CD4-positive, alpha-beta T cell treated with Interleukin-4 for 4 hours (primary cell): Measurements from ENCODE around the gene SNX8.
A peak's percentile ranks its signal among the peaks of the same experiment; 100 is the strongest.
"Not testable (repeated sequence)": the region's sequence is repeated elsewhere in the genome, so short reads cannot be mapped to it uniquely, and the experiment has no call there.

Experiments used
- DNase-seq: peaks from one replicate; pipeline ENCODE4 v3.0.0-alpha.2; 2020

Gene SNX8

DNA sequence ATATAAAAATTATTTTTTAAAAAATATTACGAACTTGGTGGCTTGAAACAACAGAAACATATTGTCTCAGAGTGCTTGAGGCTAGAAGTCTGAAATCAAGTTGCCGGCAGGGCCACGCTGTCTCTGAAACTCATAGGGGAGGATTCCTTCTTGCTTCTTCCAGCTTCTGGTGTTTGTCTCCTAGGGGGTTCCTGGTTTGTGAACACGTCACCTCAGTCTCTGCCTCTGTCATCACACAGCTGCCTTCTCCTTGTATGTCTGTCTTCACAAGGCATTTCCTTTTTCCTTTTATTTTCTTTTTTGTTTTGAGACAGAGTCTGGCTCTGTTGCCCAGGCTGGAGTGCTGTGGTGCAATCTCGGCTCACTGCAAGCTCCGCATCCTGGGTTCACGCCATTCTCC, 12.7 kb upstream of the SNX8 start:
- DNase-seq, result no peak

DNA sequence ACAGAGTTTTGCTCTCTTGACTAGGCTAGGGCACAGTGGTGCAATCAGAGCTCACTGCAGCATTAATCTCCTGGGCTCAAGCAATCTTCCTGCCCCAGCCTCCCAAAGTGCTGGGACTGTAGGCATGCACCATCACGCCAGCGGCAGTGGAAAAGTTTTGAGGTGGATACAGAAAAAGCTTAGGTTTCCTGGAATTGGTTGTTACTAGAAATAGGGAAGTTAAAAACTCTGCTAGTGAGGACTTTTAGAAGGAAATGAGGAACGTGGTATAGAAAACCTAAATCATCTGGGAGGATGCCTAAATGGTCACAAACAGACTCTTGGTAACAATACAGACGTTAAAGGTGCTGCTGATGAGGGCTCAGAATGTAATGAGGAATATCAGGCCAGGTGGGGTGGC, 10.9 kb upstream of the SNX8 start:
- no peak for DNase-seq

DNA sequence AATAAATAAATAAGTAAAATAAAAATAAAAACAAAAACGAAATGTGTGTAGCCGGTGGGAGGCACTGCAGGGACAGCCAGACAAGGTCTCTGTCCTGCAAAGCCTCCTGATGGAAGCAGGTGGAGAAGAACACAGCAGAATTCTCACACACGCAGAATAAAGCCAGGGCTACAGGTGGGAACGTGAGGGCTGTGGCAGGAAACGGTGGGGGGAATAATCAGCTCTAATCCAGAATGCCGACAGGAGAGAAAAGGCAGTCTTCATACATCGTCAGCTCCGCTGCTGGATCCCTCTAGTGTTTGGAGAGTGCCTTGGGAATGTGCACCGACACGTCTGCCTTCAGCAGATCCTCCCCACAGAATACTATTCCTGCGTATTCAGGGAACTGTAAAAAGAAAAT, 6.8 kb upstream of the SNX8 start:
- no peak for DNase-seq

DNA sequence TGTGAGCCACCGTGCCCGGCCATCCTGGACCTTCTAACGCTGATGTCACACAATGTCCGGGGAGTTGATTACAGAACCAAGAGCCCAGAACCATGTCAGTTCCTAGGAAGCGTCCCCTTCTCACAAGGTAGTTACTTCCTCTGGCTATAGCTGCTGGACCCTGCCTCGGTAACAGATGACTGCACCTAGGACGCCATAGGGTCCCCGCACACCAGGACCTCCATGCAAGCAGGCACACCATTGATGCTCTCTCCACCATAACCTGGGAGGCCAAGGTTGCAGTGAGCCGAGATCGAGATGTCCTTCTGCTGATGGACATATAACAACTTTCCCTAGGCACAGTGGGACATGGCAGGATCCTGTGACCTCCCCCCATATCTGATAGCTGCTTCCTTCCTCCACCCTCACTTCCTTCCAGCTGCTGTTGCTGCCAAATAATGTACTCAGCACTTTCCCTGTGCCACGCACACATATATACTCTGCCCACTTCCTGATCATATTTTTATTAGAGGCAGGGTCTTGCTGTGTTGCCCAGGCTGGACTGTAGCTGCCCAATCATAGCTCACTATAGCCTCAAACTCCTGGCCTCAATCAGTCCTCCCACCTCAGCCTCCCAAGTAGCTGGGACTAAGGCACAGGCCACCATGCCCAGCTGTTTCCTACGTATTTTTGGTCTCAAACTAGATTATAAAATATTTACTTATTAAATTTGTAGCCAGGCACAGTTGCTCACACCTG, 3.5 kb upstream of the SNX8 start:
- DNase-seq, result no peak

DNA sequence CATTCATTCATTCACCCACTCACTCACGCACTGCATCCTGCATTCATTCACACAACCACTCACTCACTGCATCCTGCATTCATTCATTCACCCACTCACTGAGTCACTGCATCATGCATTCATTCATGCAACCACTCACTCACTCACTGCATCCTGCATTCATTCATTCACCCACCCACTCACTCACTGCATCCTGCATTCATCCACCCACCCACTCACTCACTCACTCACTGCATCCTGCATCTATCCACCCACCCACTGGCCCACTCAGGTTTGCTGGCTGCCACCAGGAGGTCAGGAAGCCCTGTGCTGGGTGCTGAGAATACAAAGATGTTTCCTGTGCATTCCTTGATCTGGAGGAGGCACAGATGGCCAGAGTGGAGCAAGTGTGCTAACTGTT, 2.3 kb upstream of the SNX8 start:
- no peak for DNase-seq

DNA sequence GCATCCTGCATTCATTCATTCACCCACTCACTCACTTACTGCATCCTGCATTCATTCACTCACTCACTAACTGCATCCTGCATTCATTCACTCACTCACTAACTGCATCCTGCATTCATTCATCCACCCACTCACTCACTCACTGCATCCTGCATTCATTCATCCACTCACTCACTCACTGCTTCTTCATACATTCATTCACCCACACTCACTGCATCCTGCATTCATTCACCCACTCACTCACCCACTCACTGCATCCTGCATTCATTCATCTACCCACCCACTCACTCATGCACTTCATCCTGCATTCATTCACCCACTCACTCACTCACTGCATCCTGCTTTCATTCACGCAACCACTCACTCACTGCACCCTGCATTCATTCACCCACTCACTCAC, 1.5 kb upstream of the SNX8 start:
- no peak for DNase-seq

DNA sequence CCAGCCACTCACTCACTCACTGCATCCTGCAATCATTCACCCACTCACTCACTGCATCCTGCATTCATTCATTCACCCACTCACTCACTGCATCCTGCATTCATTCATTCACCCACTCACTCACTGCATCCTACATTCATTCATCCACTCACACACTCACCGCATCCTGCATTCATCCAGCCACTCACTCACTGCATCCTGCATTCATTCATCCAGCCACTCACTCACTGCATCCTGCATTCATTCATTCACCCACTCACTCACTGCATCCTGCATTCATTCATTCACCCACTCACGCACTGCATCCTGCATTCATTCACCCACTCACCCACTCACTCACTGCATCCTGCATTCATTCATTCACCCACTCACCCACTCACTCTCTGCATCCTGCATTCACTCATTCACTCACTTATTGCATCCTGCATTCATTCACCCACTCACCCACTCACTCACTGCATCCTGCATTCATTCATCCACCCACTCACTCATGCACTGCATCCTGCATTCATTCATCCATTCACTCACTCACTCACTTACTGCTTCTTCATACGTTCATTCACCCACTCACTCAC, 802 bp upstream of the SNX8 start:
- DNase-seq, result not testable (repeated sequence)

DNA sequence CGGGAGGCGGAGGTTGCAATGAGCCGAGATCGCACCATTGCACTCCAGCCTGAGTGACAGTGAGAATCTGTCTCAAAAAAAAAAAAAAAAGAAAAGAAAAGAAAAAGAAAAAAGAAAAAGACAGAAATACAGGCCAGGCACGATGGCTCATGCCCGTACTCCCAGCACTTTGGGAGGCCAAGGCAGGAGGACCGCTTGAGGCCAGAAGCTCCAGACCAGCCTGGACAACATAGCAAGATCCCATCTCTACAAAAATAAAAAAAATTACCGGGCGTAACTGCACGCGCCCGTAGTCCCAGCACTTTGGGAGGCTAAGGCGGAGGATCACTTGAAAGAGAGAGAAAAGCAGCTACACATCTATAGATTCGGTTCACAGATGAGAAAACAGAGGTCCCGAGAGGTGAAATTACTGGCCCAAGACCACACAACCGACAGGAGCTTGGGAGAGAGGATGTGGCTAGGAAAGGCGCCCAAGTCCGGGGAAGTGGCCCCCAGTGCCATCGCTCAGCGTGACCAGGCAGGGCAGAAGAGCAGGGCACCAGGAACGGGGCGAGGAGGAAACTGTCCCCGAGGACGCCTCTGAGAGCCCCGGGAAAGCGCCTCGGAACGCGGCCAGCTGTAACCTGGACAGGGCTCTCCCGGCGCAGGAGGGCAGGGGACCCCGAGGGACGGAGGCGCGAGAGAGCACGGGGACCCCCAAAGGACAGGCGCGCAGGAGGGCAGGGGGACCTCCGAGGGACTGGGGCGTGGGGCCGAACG, 612 bp downstream of the SNX8 start:
- DNase-seq, result no peak

DNA sequence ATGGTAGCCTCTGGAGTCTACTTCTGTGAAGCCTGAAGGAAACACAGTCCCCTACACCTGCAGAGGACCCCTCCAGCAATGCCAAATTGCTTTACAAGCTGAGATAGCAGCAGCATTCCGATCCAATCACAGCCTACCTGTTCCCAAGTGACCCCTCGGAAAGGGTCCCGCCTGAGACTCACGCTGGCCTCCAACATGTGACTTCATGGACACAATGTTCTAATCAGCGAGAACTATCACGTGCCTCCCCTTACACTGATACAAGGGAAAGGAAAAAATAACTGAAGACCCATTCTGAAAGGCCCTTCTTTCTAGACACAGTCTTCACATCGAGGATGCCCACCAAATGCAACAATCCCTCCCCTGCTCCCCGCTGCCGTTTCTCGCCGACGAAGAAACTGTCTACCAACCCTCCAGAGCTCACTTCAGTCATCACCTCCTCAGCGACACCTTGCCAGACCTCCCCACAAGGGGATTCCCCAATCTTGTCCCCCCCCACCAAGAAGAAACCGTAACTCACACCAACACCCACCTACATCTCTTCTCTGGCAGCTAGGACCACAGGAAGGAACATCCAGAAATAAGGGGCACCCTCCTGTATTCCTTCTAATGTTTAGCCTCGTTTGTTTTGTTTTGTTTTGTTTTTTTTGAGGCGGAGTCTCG, 1.8 kb downstream of the SNX8 start:
- DNase-seq, result no peak

DNA sequence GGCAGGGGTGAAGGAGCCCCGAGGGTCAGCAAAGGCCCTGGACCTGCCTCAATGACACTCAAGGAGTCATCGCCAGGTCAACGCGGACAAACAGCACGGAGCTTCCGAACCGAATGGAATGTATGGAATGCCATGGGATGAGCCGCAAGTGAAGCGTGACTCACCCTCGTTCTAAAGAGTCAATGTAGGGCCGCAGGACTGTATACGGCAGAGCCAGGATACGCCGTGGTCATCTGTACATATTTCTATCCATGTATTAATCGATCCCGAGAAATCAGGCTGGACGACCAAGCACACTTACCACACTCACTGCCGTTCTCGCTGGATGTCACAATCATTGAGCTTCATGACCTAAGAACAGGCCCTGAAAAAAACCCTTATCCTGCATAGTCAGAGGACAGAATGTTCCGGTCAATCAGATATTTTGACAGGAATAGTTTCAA, 4.3 kb downstream of the SNX8 start:
- no peak for DNase-seq

DNA sequence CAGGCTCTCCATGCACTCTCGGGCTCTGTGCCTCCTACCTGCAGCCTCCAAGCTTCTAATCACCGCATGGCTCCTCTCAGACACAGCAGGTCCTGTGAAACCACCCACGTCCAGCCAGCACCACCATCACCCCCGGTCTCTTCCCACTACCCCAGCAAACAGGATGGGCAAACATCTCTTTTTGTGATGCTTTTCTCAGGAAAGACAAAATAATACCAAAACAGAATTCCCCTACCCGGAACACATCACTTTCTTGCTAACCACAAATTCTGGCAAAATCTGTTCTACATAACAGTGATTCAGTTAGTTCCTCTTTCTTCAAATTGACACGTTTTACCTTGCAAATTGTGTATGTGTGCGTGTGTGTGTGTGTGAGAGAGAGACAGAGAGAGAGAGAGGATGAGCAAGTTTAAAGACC, 6.5 kb downstream of the SNX8 start:
- peak; percentile 15 for DNase-seq

DNA sequence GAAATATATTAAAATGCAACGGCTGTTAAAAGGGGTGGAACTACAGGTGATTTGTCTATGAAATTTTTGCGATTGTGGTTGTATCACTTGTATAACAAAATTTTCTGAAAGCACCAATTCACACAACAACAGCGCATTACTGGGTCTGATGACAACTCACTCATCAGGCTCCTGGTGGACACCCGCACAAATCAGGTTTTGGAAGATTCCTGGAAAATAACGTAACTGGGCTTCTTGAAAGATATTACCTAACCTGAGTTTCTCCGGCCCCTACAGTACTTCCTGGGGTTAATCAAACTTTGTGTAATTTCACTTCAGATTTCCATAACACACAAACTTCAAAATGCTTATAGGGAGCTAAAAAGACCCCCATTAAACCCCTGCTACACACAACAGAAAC, 7.6 kb downstream of the SNX8 start:
- DNase-seq, result no peak

DNA sequence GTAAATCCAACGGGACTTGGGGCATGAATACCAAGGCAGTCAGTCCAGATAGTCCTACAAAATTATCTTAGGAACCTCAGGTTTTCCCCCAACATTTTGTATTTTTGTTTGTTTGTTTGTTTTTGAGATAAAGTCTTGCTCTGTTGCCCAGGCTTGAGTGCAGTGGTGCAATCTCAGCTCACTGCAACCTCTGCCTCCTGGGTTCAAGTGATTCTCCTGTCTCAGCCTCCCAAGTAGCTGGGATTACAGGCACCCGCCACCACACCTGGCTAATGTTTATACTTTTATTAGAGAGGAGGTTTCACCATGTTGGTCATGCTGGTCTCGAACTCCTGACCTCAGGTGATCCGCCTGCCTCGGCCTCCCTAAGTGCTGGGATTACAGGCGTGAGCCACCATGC, 9.0 kb downstream of the SNX8 start:
- DNase-seq, result not testable (repeated sequence)

DNA sequence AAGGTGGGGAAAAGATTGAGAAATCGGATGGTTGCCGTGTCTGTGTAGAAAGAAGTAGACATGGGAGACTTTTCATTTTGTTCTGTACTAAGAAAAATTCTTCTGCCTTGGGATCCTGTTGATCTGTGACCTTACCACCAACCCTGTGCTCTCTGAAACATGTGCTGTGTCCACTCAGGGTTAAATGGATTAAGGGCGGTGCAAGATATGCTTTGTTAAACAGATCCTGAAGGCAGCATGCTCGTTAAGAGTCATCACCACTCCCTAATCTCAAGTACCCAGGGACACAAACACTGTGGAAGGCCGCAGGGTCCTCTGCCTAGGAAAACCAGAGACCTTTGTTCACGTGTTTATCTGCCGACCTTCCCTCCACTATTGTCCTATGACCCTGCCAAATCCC, 10.7 kb downstream of the SNX8 start:
- not testable (repeated sequence) for DNase-seq

DNA sequence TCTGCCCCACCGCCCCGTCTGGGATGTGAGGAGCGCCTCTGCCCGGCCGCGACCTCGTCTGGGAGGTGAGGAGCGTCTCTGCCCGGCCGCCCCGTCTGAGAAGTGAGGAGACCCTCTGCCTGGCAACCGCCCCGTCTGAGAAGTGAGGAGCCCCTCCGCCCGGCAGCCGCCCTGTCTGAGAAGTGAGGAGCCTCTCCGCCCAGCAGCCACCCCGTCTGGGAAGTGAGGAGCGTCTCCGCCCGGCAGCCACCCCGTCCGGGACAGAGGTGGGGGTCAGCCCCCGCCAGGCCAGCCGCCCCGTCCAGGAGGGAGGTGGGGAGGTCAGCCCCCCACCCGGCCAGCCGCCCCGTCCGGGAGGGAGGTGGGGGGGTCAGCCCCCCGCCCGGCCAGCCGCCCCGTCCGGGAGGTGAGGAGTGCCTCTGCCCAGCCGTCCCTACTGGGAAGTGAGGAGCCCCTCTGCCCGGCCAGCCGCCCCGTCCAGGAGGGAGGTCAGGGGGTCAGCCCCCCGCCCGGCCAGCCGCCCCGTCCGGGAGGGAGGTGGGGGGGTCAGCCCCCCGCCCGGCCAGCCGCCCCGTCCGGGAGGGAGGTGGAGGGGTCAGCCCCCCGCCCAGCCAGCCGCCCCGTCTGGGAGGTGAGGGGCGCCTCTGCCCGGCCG, 11.4 kb downstream of the SNX8 start:
- DNase-seq, result not testable (repeated sequence)

DNA sequence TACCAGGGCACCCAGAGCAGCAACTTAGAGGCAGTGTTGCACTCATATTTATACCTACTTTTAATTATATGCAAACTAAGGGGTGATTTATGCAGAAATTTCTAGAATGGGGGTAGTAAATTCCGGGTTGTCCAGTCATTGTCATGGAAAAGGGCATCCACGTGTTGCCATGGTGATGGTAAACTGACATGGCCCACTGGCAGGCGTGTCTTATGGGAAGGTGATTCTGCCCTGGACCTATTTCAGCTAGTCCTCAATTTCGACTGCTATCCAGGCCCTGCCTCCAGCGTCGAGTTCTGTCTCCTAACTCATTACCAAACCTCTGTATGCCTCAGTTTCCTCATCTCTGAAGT, 12.8 kb downstream of the SNX8 start:
- DNase-seq, result no peak

DNA sequence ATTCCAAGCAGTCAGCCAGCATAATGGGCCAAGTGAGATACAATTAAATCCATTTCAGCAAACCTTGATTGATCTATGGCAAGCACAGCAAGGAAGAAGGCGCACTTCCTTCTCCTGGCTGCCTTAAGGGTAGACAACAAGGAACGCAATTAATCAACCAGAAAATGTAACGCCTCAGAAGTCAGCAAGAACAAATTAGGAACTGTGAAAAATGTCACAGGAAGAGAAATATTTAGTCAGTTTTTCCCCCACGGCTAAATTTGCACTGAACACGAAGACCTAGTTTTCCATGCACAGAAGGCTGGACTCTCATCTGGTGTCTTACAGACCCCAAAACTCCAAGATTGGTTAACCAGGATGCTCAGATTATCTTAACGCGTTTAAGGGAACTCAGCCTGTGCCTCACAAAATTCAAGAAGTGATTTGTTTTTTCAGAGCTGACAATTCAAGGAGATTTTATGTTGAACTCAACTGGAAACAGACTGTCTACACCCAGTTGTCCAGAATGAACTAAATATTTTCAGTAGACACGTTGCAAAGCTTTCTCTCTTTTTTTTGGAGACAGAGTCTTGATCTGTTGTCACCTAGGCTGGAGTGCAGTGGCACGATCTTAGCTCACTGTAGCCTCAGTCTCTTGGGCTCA, 14.2 kb downstream of the SNX8 start:
- DNase-seq, result no peak

DNA sequence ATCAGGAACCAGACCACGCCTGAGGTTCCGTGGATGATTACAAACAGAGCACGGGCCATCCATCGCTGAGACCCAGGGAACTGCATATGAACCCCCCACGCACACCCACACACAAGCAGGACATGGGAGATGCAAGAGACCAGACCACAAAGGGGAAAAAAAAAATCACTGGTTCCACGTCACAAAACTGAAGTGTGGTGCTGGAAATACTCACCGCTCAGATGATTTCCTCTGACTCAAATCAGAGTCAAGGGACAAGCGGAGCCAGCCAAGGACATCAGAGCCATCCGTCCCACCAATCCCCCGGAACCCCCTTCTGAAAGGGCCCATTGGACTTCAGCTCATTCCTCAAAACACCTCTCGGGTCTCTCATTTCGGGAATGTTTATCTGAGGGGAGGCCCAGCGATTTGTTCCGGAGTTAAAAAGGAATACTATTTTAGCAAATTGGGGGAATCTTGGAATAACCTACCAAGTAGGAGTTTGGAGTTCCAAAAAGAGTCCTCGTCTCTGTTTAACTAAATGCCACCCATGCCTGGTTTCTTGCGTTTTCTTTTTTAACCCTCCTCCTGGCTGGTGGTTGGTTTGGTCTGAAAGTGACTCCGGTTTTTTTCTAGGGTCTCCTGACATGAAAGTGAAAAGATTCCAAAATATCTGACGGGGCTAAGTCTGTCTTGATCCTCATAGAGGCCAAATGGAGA, 15.0 kb downstream of the SNX8 start:
- DNase-seq, result no peak

DNA sequence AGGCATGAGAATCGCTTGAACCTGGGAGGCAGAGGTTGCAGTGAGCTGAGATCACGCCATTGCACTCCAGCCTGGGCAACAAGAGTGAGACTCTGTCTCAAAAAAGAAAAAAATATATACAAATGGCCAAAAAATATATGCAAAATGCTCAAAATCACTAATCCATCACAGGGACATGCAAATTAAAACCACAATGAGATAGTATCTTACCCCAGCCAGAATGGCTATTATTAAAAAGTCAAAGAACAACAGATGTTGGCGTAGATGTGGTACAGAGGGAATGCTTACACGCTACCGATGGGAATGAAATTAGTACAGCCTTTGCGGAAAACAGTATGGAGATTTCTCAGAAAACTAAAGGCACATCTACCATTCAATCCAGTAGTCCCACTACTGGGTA, 17.4 kb downstream of the SNX8 start:
- DNase-seq, result no peak

DNA sequence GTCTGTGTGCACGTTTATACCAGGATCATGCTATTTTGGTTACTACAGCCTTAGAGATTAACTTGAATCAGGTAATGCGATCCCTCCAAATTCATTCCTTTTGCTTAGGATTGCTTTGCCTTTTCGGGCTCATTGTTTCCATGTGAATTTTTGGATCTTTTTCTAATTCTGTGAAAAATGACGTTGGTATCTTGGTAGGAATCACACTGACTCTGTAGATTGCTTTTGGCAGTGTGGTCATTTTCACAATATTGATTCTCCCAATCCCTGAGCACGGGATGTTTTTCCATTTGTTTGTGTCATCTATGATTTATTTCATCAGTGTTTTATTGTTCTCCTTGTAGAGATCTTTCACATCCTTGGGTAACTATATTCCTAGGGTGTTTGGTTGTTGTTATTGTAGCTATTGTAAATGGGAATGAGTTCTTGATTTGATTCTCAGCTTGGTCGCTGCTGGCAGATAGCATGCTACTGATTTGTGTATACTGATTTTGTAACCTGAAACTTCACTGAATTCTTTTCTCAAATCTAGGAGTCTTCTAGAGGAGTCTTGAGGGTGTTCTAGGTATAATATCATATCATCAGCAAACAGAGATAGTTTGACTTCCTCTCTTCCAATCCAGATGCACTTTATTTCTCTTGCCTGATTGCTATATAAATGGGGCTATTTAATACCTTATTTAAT, 18.2 kb downstream of the SNX8 start:
- DNase-seq, result no peak

DNA sequence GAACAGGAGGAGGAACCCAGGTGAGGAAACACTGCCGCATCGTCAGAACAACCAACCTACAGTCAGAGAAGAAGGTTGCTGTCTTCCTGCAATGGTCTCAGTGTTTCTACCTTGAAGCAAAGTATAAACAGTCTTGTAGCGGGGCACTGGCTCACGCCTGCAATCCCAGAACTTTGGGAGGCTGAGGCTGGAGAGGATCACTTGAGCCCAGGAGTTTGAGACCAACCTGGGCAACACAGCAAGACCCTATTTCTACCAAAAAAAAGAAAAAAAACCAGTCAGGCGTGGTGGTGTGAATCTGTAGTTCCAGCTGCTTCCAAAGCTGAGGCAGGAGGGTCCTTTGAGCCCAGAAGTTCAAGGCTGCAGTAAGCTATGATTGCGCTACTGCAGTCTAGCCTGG, 23.4 kb downstream of the SNX8 start:
- no peak for DNase-seq
